ENCODE data around the gene IP6K3.

DNA sequence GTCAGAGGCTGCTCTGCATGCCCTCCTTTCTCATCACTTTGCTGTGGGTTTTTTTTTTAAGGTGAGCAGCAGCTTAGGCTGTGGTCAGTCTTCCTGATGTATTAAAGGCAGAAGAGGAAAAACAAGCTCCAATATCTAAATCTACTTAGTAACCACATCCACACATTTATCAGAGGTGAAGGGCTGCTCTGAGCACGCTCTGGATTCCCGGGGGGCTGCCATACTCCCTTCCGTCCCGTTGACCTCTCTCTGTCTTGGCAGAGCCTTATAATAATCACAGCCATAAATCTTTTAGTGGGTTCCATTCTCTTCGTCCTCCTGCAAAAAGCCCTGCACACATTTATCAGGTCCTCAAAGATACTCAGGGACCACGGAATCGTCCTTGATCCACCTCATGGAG is 44.9 kb upstream of the IP6K3 start:
- TF ChIP-seq, protein P1, sequence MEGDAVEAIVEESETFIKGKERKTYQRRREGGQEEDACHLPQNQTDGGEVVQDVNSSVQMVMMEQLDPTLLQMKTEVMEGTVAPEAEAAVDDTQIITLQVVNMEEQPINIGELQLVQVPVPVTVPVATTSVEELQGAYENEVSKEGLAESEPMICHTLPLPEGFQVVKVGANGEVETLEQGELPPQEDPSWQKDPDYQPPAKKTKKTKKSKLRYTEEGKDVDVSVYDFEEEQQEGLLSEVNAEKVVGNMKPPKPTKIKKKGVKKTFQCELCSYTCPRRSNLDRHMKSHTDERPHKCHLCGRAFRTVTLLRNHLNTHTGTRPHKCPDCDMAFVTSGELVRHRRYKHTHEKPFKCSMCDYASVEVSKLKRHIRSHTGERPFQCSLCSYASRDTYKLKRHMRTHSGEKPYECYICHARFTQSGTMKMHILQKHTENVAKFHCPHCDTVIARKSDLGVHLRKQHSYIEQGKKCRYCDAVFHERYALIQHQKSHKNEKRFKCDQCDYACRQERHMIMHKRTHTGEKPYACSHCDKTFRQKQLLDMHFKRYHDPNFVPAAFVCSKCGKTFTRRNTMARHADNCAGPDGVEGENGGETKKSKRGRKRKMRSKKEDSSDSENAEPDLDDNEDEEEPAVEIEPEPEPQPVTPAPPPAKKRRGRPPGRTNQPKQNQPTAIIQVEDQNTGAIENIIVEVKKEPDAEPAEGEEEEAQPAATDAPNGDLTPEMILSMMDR (IDR thresholded peaks at IDR 0.05; ENCODE audit: low read depth, low read length, poor library complexity, severe bottlenecking): no peak
- TF ChIP-seq EZH2phosphoT487 (IDR thresholded peaks at IDR 0.05; ENCODE audit: borderline replicate concordance, low read length): no peak

Data from DOHH2 (cell line).